ENCODE data around the gene CNNM1.
A peak's percentile ranks its signal among the peaks of the same experiment; 100 is the strongest.

CNNM1 gene

GRCh38 chr10:99337901-99338300, 8.7 kb downstream of the CNNM1 start:
- intact Hi-C loops (cut with DNase I; ENCODE audit: low total_unique reads): no loop called here
- Histone ChIP-seq H3K4me3 (no peak overlapping the region), H3K9me3 (no peaks in the 10 kb centered on the region), H3K27ac (no peak overlapping the region), H3K36me3 (no peaks in the 10 kb centered on the region), H3K27me3 (no peaks in the 10 kb centered on the region), H3K4me1 (peaks cover 0 to 27% (median 3%) of the 10 kb centered on the region in 4 donors)
- TF ChIP-seq, protein P1, sequence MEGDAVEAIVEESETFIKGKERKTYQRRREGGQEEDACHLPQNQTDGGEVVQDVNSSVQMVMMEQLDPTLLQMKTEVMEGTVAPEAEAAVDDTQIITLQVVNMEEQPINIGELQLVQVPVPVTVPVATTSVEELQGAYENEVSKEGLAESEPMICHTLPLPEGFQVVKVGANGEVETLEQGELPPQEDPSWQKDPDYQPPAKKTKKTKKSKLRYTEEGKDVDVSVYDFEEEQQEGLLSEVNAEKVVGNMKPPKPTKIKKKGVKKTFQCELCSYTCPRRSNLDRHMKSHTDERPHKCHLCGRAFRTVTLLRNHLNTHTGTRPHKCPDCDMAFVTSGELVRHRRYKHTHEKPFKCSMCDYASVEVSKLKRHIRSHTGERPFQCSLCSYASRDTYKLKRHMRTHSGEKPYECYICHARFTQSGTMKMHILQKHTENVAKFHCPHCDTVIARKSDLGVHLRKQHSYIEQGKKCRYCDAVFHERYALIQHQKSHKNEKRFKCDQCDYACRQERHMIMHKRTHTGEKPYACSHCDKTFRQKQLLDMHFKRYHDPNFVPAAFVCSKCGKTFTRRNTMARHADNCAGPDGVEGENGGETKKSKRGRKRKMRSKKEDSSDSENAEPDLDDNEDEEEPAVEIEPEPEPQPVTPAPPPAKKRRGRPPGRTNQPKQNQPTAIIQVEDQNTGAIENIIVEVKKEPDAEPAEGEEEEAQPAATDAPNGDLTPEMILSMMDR (IDR thresholded peaks at IDR 0.05): no peak
- DNase-seq: no peak

DNA sequence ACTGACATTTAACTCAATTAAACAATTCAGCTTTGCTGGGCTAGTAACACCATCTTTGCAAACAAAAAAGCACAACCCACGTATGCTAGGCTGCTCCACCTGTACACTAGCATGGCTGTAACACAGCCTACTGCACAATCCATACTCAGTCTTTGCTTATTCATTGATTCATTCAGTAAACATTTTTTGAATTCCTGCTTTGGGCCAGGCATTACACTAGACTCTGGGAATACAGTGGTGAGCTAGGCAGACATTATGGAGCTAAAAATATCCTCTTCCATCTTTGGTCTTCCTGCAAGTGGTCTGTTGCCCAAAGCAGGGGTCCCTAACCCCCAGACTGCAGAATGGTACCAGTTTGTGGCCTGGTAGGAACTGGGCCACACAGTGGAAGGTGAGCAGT, 9.9 kb downstream of the CNNM1 start:
- no peaks in the 10 kb centered on the region for H3K9me3 ChIP-seq
- peaks cover 0 to 29% (median 3%) of the 10 kb centered on the region in 4 donors for H3K4me1 ChIP-seq
- TF ChIP-seq, protein P1 (IDR thresholded peaks at IDR 0.05): no peak
- H3K4me3 ChIP-seq: no peak overlapping the region
- no peak for DNase-seq
- H3K36me3 ChIP-seq: no peaks in the 10 kb centered on the region
- H3K27ac ChIP-seq: no peak overlapping the region
- intact Hi-C loops (cut with DNase I; ENCODE audit: low total_unique reads): no loop called here
- H3K27me3 ChIP-seq: no peaks in the 10 kb centered on the region

GRCh38 chr10:99339563-99340047, 10.4 kb downstream of the CNNM1 start:
- H3K27me3 ChIP-seq: no peaks in the 10 kb centered on the region
- no peaks in the 10 kb centered on the region for H3K9me3 ChIP-seq
- TF ChIP-seq, protein P1 (IDR thresholded peaks at IDR 0.05): no peak
- intact Hi-C loops (cut with DNase I; ENCODE audit: low total_unique reads): no loop called here
- H3K36me3 ChIP-seq: no peaks in the 10 kb centered on the region
- no peak for DNase-seq
- H3K27ac ChIP-seq: no peak overlapping the region
- H3K4me1 ChIP-seq: peaks cover 0 to 29% (median 3%) of the 10 kb centered on the region in 4 donors
- H3K4me3 ChIP-seq: no peak overlapping the region

DNA sequence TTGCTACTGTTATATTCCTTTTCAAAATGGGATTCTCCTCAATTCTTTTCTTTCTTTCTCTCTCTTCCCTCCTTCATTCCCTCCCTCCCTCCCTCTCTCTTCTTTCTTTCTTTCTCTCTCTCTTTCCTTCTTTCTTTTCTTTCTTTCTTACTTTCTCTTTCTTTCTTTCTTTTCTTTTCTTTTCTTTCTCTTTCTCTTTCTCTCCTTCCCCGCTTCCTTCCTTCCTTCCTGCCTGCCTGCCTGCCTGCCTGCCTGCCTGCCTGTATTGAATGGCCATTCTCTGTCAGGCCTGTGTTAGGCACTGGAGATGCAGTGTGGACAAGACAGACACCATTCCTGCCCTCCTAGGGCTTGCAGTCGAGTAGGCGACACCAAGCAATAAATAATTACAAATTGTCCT, 11.5 kb downstream of the CNNM1 start:
- Histone ChIP-seq H3K4me3 (no peak overlapping the region), H3K36me3 (no peaks in the 10 kb centered on the region), H3K27me3 (no peaks in the 10 kb centered on the region), H3K9me3 (no peaks in the 10 kb centered on the region), H3K27ac (no peak overlapping the region), H3K4me1 (peaks cover 0 to 29% (median 3%) of the 10 kb centered on the region in 4 donors)
- intact Hi-C loops (cut with DNase I; ENCODE audit: low total_unique reads): no loop called here
- no peak for DNase-seq
- TF ChIP-seq, protein P1 (IDR thresholded peaks at IDR 0.05): no peak

- intact Hi-C loops (cut with DNase I; ENCODE audit: low total_unique reads): no loop called here
- peaks cover 0 to 29% (median 3%) of the 10 kb centered on the region in 4 donors for H3K4me1 ChIP-seq
- H3K27ac ChIP-seq: peak overlapping the region in 1 of 2 donors; percentile 42
- H3K27me3 ChIP-seq: no peaks in the 10 kb centered on the region
- no peaks in the 10 kb centered on the region for H3K36me3 ChIP-seq
- TF ChIP-seq, protein P1 (IDR thresholded peaks at IDR 0.05): no peak
- no peaks in the 10 kb centered on the region for H3K9me3 ChIP-seq
- DNase-seq: no peak
- no peak overlapping the region for H3K4me3 ChIP-seq
Measured at GRCh38 chr10:99341248-99341647, 12.1 kb downstream of the CNNM1 start.
